PFSK-1 (cell line): Measurements from ENCODE around the gene ANKS1B.

Experiments
- FOXP2 ChIP-seq: optimal IDR thresholded peaks from 2 replicates; pipeline ENCODE3; 2011; ENCODE audit warnings: borderline replicate concordance, control low read depth, inconsistent platforms; ENCODE audit not compliant: insufficient read depth; ENCODE audit errors: extremely low read length, extremely low read depth
- POLR2AphosphoS5 ChIP-seq: IDR thresholded peaks from 2 replicates; pipeline ENCODE4 v1.6.1; 2012; ENCODE audit warnings: low read depth, mild to moderate bottlenecking, control low read depth, low read length, moderate library complexity
- SIN3A ChIP-seq: IDR thresholded peaks from 2 replicates; pipeline ENCODE4 v1.6.1; 2012; ENCODE audit warnings: mild to moderate bottlenecking, low read length, moderate library complexity, borderline replicate concordance; ENCODE audit not compliant: insufficient read depth
- TAF1 ChIP-seq: IDR thresholded peaks from 2 replicates; pipeline ENCODE4 v1.6.1; 2012; ENCODE audit warnings: low read length, control low read depth, borderline replicate concordance; ENCODE audit not compliant: insufficient read depth
- TF ChIP-seq, protein P1 (sequence below), 2 experiments: IDR thresholded peaks; 2 replicates each; pipeline versions ENCODE4 v1.6.1 to v1.8.0; 2011 to 2012; ENCODE audit warnings: low read depth in 2 of 2, low read length in 2 of 2, control low read depth in 1 of 2, inconsistent platforms in 1 of 2, mild to moderate bottlenecking in 1 of 2, moderate library complexity in 1 of 2; ENCODE audit not compliant: insufficient read depth in 1 of 2

Gene ANKS1B

DNA sequence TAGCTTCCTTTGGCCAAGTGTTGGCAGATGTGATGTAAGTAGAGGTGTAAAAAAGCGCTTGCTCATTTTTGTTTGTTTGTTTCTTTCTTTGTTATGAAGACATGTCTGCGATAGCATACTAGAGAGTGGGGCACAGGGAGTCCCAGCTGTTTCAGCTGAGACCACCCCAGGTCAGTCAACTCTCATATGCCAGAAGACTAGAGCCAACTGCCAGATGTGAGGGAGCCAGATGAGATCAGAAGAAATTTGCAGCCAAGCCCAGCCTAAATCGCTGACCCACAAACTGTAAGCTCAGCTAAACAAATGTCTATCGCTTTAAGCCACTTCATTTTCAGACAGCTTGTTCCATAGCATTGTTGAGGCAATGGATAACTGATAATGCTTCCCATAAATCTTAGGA is 942.5 kb downstream of the ANKS1B start:
- TF ChIP-seq SIN3A (no peak), TAF1 (no peak), POLR2AphosphoS5 (no peak), FOXP2 (no peak)
- TF ChIP-seq, protein P1, sequence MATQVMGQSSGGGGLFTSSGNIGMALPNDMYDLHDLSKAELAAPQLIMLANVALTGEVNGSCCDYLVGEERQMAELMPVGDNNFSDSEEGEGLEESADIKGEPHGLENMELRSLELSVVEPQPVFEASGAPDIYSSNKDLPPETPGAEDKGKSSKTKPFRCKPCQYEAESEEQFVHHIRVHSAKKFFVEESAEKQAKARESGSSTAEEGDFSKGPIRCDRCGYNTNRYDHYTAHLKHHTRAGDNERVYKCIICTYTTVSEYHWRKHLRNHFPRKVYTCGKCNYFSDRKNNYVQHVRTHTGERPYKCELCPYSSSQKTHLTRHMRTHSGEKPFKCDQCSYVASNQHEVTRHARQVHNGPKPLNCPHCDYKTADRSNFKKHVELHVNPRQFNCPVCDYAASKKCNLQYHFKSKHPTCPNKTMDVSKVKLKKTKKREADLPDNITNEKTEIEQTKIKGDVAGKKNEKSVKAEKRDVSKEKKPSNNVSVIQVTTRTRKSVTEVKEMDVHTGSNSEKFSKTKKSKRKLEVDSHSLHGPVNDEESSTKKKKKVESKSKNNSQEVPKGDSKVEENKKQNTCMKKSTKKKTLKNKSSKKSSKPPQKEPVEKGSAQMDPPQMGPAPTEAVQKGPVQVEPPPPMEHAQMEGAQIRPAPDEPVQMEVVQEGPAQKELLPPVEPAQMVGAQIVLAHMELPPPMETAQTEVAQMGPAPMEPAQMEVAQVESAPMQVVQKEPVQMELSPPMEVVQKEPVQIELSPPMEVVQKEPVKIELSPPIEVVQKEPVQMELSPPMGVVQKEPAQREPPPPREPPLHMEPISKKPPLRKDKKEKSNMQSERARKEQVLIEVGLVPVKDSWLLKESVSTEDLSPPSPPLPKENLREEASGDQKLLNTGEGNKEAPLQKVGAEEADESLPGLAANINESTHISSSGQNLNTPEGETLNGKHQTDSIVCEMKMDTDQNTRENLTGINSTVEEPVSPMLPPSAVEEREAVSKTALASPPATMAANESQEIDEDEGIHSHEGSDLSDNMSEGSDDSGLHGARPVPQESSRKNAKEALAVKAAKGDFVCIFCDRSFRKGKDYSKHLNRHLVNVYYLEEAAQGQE (IDR thresholded peaks at IDR 0.05; ENCODE audit: insufficient read depth in 1 of 2, low read depth in 2 of 2, low read length in 2 of 2): no peak

DNA sequence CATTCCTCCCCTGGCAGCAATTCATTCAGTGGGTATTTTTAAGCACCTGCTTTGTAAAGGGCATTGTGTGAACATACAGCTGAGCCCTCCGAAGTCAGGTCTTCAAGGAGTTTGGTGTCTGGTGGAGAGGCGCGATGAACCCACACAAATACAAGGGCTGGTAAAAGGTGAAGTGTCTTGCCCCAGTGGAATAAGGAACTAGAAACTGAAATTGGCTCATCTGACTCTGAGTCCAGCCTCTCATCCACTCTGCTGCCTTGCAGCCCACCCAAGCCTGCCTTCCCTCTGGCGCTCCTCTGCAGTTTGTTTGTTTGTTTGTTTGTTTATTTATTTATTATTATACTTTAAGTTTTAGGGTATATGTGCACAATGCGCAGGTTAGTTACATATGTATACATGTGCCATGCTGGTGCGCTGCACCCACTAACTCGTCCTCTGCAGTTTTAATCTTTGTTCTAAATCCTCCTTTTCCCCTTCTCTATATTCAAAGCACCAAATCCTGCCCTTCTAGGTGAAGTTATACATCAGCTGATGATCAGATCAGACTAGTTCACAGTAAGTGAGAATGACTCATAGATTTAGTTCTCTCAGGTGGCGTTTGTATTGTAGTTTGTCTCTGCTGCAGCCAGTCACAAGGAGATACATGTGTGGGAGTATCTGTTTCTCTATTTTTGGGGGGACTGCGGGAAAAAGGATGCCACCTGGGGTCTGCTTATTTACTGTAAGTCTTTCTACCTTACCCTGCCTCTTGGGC is 945.2 kb downstream of the ANKS1B start:
- TF ChIP-seq POLR2AphosphoS5: no peak
- TF ChIP-seq TAF1: no peak
- TF ChIP-seq, protein P1 (IDR thresholded peaks at IDR 0.05; ENCODE audit: insufficient read depth in 1 of 2, low read depth in 2 of 2, low read length in 2 of 2): no peak
- no peak for TF ChIP-seq SIN3A
- no peak for TF ChIP-seq FOXP2

DNA sequence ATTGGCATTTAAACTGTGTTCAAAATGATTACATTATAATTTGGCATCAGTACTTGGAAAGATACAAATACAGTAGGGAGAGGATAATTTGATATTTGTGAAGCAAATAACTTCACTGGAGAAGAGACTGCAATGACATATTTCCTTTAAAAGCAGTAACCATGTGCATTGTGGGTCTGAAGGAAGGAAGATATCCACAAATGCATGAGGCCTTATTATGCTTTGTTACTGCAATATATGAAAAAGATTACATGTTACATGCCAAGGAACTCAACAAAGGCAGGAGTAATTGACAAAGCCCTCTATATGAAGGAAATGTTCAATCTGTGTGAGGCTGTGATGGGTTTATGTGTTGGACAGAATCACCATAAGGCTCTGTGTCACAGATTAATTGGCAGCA is 948.2 kb downstream of the ANKS1B start:
- TF ChIP-seq, protein P1 (IDR thresholded peaks at IDR 0.05; ENCODE audit: insufficient read depth in 1 of 2, low read depth in 2 of 2, low read length in 2 of 2): no peak
- TF ChIP-seq TAF1 (no peak), FOXP2 (no peak), SIN3A (no peak), POLR2AphosphoS5 (no peak)

DNA sequence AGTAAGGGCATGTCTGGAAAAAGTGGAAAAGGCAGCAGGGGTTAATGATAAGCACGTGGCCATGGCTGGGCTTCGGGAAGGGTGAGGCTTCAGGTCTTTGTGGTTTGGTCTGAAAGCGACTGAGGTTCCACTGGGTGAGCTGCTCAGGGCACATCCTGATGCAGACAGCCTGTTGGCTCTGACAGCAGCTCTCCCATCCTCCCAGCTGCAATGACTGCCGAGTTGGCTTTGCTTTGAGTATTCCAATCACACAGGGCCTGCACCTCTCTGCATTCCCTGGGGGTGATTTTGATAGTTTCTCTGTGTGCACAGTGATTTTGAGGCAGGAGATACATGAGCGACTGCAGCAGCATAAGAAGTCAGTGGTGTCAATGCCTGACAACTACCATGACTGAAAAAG is 948.9 kb downstream of the ANKS1B start:
- no peak for TF ChIP-seq SIN3A
- TF ChIP-seq, protein P1 (IDR thresholded peaks at IDR 0.05; ENCODE audit: insufficient read depth in 1 of 2, low read depth in 2 of 2, low read length in 2 of 2): no peak
- no peak for TF ChIP-seq POLR2AphosphoS5
- TF ChIP-seq TAF1: no peak
- no peak for TF ChIP-seq FOXP2
